GM04504 (cell line): ENCODE results near the gene GOLIM4.

Source experiments
- DNase-seq: peaks from one replicate; pipeline ENCODE4 v3.0.0-alpha.2; 2012; ENCODE audit warnings: low read depth

GOLIM4 gene

GRCh38 chr3:168100777-168101492 is 5.2 kb upstream of the GOLIM4 start:
- no peak for DNase-seq

GRCh38 chr3:168097381-168097780 is 1.7 kb upstream of the GOLIM4 start:
- no peak for DNase-seq

GRCh38 chr3:168096210-168096652 is 507 bp upstream of the GOLIM4 start:
- DNase-seq = peak; percentile 78

- DNase-seq = peak; percentile 44
Measured at GRCh38 chr3:168094877-168095610, 680 bp downstream of the GOLIM4 start.

- no peak for DNase-seq
Measured at GRCh38 chr3:168094580-168094876, 1.2 kb downstream of the GOLIM4 start.

- DNase-seq = no peak
Measured at GRCh38 chr3:168093790-168094189, 1.9 kb downstream of the GOLIM4 start.

GRCh38 chr3:168093229-168093628 is 2.5 kb downstream of the GOLIM4 start:
- no peak for DNase-seq

GRCh38 chr3:168091941-168092340 is 3.8 kb downstream of the GOLIM4 start:
- DNase-seq = no peak

- DNase-seq = no peak
Measured at GRCh38 chr3:168091302-168091858, 4.3 kb downstream of the GOLIM4 start.

- DNase-seq = no peak
Measured at GRCh38 chr3:168090306-168091085, 5.2 kb downstream of the GOLIM4 start.

GRCh38 chr3:168089179-168089771 is 6.4 kb downstream of the GOLIM4 start:
- DNase-seq = no peak

- DNase-seq = no peak
Measured at GRCh38 chr3:168088106-168088720, 7.5 kb downstream of the GOLIM4 start.

- no peak for DNase-seq
Measured at GRCh38 chr3:168087539-168087938, 8.2 kb downstream of the GOLIM4 start.

GRCh38 chr3:168086541-168087260 is 9.0 kb downstream of the GOLIM4 start:
- no peak for DNase-seq

- DNase-seq = no peak
Measured at GRCh38 chr3:168085491-168086119, 10.1 kb downstream of the GOLIM4 start.

GRCh38 chr3:168083906-168084305 is 11.8 kb downstream of the GOLIM4 start:
- no peak for DNase-seq

- DNase-seq = no peak
Measured at GRCh38 chr3:168081856-168082255, 13.9 kb downstream of the GOLIM4 start.

- no peak for DNase-seq
Measured at GRCh38 chr3:168081171-168081771, 14.5 kb downstream of the GOLIM4 start.

- DNase-seq = no peak
Measured at GRCh38 chr3:168080499-168081170, 15.1 kb downstream of the GOLIM4 start.

- no peak for DNase-seq
Measured at GRCh38 chr3:168080022-168080421, 15.7 kb downstream of the GOLIM4 start.
